Neutrophil (primary cell): Measurements from ENCODE around the gene OR56A3.
"Not testable (repeated sequence)": the region's sequence is repeated elsewhere in the genome, so short reads cannot be mapped to it uniquely, and the experiment has no call there.

ENCODE experiments used
- H3K27ac ChIP-seq: fragments of 200-600 bp; sonication (generic); 2 replicates; pipeline ENCODE4 v1.5.1; 2016; ENCODE audit warnings: mild to moderate bottlenecking, moderate library complexity
- H3K27me3 ChIP-seq: fragments of 200-600 bp; sonication (generic); 2 replicates; pipeline ENCODE4 v1.6.0; 2016; ENCODE audit warnings: mild to moderate bottlenecking
- H3K36me3 ChIP-seq: fragments of 200-600 bp; sonication (generic); 2 replicates; pipeline ENCODE4 v1.5.1; 2017
- H3K4me1 ChIP-seq, 2 experiments: fragments of 200-600 bp in 1 of 2; sonication (generic) in 1 of 2; 1 replicate in 1 of 2; 2 replicates in 1 of 2; pipeline versions ENCODE4 v1.5.1 to v1.6.1; 2013 to 2016; ENCODE audit warnings: low read depth in 1 of 2, low read length in 1 of 2, mild to moderate bottlenecking in 1 of 2, moderate library complexity in 1 of 2; ENCODE audit not compliant: control insufficient read depth in 1 of 2, insufficient read depth in 1 of 2
- H3K4me3 ChIP-seq, 2 experiments: fragments of 200-600 bp in 1 of 2; sonication (generic) in 1 of 2; 1 replicate in 1 of 2; 2 replicates in 1 of 2; pipeline ENCODE4 v1.5.1; 2013 to 2016; ENCODE audit warnings: low read depth in 1 of 2, low read length in 1 of 2, mild to moderate bottlenecking in 1 of 2, moderate library complexity in 1 of 2
- H3K9me3 ChIP-seq: fragments of 200-600 bp; sonication (generic); 2 replicates; pipeline ENCODE4 v1.5.1; 2016
- TF ChIP-seq, protein P1 (sequence below): fragments of 200-600 bp; sonication (generic); IDR thresholded peaks from 2 replicates; pipeline ENCODE4 v1.5.1; 2016; ENCODE audit warnings: antibody characterized with exemption

The OR56A3 gene

DNA sequence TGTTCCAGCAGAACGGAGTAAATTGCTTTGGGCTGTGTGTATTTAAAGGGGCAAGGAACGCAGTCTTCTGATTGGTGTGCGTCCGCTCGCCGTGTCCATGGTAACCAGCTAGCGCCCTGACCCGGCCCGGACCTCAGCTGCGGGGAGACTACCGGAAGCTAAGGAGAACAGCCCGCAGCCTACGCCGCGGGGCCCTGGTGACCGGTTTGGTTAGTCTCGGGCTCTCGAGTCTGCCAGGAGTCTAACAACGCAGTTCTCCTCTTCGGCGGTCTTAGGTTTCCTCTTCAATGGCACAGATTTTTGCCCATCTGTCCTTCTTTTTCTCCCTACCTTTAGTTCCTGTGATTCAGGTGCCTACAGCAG is 3.5 kb upstream of the OR56A3 start:
- Histone ChIP-seq H3K4me3 (no peak overlapping the region), H3K4me1 (no peaks in the 10 kb centered on the region), H3K27me3 (peaks cover 15% of the 10 kb centered on the region), H3K36me3 (no peaks in the 10 kb centered on the region), H3K9me3 (no peaks in the 10 kb centered on the region), H3K27ac (no peak overlapping the region)
- TF ChIP-seq, protein P1, sequence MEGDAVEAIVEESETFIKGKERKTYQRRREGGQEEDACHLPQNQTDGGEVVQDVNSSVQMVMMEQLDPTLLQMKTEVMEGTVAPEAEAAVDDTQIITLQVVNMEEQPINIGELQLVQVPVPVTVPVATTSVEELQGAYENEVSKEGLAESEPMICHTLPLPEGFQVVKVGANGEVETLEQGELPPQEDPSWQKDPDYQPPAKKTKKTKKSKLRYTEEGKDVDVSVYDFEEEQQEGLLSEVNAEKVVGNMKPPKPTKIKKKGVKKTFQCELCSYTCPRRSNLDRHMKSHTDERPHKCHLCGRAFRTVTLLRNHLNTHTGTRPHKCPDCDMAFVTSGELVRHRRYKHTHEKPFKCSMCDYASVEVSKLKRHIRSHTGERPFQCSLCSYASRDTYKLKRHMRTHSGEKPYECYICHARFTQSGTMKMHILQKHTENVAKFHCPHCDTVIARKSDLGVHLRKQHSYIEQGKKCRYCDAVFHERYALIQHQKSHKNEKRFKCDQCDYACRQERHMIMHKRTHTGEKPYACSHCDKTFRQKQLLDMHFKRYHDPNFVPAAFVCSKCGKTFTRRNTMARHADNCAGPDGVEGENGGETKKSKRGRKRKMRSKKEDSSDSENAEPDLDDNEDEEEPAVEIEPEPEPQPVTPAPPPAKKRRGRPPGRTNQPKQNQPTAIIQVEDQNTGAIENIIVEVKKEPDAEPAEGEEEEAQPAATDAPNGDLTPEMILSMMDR, result no peak

DNA sequence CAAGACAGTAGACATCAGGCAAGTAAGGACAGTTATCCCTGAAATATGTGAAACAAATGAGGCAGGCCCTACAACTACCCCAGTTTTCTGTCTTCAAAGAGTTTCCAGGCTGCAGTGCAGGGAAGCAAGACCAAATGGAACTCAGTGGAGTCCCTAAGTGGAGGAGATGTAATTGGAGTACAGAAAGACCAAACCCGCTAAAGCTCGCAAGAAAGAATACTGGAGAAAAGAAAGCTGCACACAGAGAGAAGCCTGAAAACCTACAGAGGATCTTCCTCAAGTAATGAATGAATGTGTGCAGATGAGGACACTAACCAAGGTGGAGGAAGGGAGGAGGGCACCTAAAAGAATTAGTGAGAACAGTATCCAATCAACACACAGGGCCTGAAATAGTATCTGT is 1.3 kb upstream of the OR56A3 start:
- Histone ChIP-seq H3K27me3 (peaks cover 28% of the 10 kb centered on the region), H3K4me1 (no peaks in the 10 kb centered on the region), H3K4me3 (no peak overlapping the region), H3K9me3 (no peaks in the 10 kb centered on the region), H3K36me3 (no peaks in the 10 kb centered on the region), H3K27ac (no peak overlapping the region)
- TF ChIP-seq, protein P1, result no peak

DNA sequence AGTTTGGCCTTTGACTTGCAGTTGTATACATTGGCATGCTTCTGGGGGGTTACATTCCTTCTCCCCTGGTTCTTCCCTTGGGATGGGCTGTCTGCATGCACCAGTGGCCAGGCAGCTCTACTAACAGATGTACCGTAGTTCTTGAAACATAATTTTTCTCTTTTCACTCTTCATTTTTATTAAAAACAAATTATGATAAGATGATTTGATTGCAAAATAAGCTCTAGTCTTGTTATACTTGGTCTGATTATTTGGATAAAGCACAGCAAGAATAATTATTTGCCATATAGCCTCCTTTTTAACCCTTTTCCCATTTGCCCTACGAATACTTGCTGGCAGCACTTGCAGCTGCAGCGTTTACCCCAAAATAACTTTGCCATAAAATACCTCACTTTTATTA is 13.5 kb downstream of the OR56A3 start:
- H3K27ac ChIP-seq, result no peak overlapping the region
- no peaks in the 10 kb centered on the region for H3K9me3 ChIP-seq
- H3K27me3 ChIP-seq, result peaks cover 19% of the 10 kb centered on the region
- TF ChIP-seq, protein P1, result no peak
- H3K36me3 ChIP-seq, result no peaks in the 10 kb centered on the region
- H3K4me1 ChIP-seq, result no peaks in the 10 kb centered on the region
- no peak overlapping the region for H3K4me3 ChIP-seq

DNA sequence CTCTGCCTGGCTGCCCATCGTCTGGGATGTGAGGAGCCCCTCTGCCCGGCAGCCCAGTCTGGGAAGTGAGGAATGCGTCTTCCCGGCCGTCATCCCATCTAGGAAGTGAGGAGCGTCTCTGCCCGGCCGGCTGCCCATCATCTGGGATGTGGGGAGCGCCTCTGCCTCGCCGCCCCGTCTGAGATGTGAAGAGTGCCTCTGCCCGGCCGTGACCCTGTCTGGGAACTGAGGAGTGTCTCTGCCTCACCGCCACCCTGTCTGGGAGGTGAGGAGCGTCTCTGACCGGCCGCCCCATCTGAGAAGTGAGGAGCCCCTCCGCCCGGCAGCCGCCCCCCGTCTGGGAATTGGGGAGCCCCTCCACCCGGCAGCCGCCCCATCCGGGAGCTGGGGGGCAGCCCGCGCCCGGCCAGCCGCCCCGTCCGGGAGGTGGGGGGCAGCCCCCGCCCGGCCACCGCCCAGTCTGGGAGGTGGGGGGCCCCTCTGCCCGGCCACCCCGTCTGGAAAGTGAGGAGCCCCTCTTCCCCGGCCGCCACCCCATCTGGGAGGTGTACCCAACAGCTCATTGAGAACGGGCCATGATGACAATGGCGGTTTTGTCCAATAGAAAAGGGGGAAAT is 18.8 kb downstream of the OR56A3 start:
- H3K9me3 ChIP-seq, H3K4me1 ChIP-seq, H3K36me3 ChIP-seq, H3K27ac ChIP-seq, H3K4me3 ChIP-seq, H3K27me3 ChIP-seq: not testable (repeated sequence)

DNA sequence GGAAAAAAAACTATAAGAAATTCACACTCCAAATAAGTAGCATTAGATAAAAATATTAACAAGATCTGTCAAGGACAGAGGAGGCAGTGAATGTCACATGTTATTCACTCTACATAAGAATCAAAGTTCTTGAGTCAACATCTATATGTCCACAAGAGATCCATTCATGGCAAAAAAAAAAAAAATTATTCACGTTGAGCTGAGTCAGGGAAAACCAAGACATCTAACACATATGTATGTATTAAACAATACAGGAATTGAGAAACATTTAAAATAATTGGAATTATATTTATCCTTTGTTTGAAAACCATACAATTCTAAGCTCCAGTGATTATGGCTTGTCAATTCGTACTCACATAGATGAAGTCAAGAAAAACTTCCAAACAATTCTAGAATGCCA is 24.9 kb downstream of the OR56A3 start:
- Histone ChIP-seq H3K27ac (no peak overlapping the region), H3K27me3 (peaks cover 31% of the 10 kb centered on the region), H3K4me3 (no peak overlapping the region), H3K36me3 (no peaks in the 10 kb centered on the region), H3K9me3 (no peaks in the 10 kb centered on the region), H3K4me1 (no peaks in the 10 kb centered on the region)
- TF ChIP-seq, protein P1, result no peak

DNA sequence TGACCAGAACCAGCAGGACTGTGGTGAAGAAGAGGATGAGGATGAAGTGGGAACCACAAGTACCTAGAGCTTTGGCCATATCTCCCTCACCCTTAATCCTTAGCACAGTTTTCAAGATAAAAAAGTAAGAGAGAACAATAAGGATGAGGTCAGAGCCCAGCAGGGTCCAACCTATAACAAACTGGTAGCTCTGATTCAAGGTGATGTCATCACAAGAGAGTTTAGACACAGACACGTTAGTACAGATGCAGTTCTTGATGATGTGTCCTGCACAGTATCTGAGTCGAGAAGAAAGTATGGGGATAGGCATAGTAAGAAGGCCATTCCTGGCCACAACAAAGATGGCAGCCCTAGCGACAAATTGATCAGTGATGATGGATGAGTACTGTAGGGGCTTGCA is 25.7 kb downstream of the OR56A3 start:
- Histone ChIP-seq H3K4me3 (no peak overlapping the region), H3K27me3 (peaks cover 38% of the 10 kb centered on the region), H3K27ac (no peak overlapping the region), H3K9me3 (no peaks in the 10 kb centered on the region), H3K4me1 (no peaks in the 10 kb centered on the region), H3K36me3 (no peaks in the 10 kb centered on the region)
- TF ChIP-seq, protein P1, result no peak
